GM12891 (cell line): Measurements from ENCODE around the gene IDH3B.

Experiments used
- DNase-seq: peaks from one replicate; pipeline ENCODE4 v3.0.0; 2011; ENCODE audit warnings: low spot score; ENCODE audit not compliant: insufficient read length
- FAIRE-seq: peaks from 2 replicates; lab custom pipeline; 2011; peaks lifted over from hg19 to GRCh38; lab: Jason Lieb, UNC
- PAX5 ChIP-seq: IDR thresholded peaks from 2 replicates; pipeline ENCODE4 v1.6.1; 2011; ENCODE audit warnings: low read length, moderate library complexity, mild to moderate bottlenecking; ENCODE audit not compliant: insufficient read depth, severe bottlenecking
- POLR2A ChIP-seq: IDR thresholded peaks from 2 replicates; pipeline ENCODE4 v1.6.1; 2011; ENCODE audit warnings: low read depth, low read length, control low read depth
- POLR2AphosphoS5 ChIP-seq: IDR thresholded peaks from 2 replicates; pipeline ENCODE4 v1.6.1; 2011; ENCODE audit warnings: low read depth, low read length, control low read depth
- POU2F2 ChIP-seq: IDR thresholded peaks from 2 replicates; pipeline ENCODE4 v1.6.1; 2011; ENCODE audit warnings: low read depth, mild to moderate bottlenecking, control low read depth, low read length, moderate library complexity
- SPI1 ChIP-seq: IDR thresholded peaks from 2 replicates; pipeline ENCODE4 v1.6.1; 2011; ENCODE audit warnings: low read depth, low read length, control low read depth
- TAF1 ChIP-seq: IDR thresholded peaks from 2 replicates; pipeline ENCODE4 v1.6.1; 2011; ENCODE audit warnings: low read depth, low read length, control low read depth

IDH3B gene

GRCh38 chr20:2652724-2653555 is 11.1 kb downstream of the IDH3B start:
- TF ChIP-seq POU2F2 (peak; percentile 4; the same call in 1 of the 2 replicates), SPI1 (no peak)
- DNase-seq, result peak; percentile 46
- peak; percentile 76 for FAIRE-seq

GRCh38 chr20:2651772-2652723 is 12.0 kb downstream of the IDH3B start, which contains the start of gene NOP56:
Gene NOP56 (plus strand): TSS chr20:2652632. CDS start chr20:2652661, 29 bp downstream.
- peak; percentile 84 for DNase-seq
- peak; percentile 94 for FAIRE-seq
- peak; percentile 63; the same call in 1 of the 2 replicates for TF ChIP-seq POU2F2
- no peak for TF ChIP-seq SPI1
- TF ChIP-seq TAF1, result peak; percentile 96
- no peak for TF ChIP-seq PAX5
- TF ChIP-seq POLR2AphosphoS5, result peak; percentile 96
- TF ChIP-seq POLR2A, result peak; percentile 96

- TF ChIP-seq POLR2AphosphoS5, result no peak
- TF ChIP-seq SPI1, result no peak
- TF ChIP-seq TAF1, result no peak
- TF ChIP-seq POLR2A, result no peak
- TF ChIP-seq POU2F2, result no peak
- TF ChIP-seq PAX5, result no peak
Observed at GRCh38 chr20:2643708-2644107, 20.3 kb downstream of the IDH3B start.

GRCh38 chr20:2640899-2641298 is 23.1 kb downstream of the IDH3B start:
- DNase-seq, result no peak
- TF ChIP-seq POU2F2, result no peak
- TF ChIP-seq SPI1, result peak; percentile 72
- no peak for FAIRE-seq

More at GRCh38 chr20:2643708-2644107, 20.3 kb downstream of the IDH3B start:
- DNase-seq (no peak), FAIRE-seq (no peak)

GRCh38 chr20:2640260-2640659 is 23.8 kb downstream of the IDH3B start:
- TF ChIP-seq PAX5 (no peak), TAF1 (no peak)
- no peak for FAIRE-seq
- no peak for DNase-seq

GRCh38 chr20:2637246-2637645 is 26.8 kb downstream of the IDH3B start:
- TF ChIP-seq POLR2A, result no peak
- TF ChIP-seq TAF1, result no peak
- no peak for TF ChIP-seq POU2F2
- TF ChIP-seq PAX5, result no peak
- no peak for TF ChIP-seq SPI1
- no peak for TF ChIP-seq POLR2AphosphoS5
- DNase-seq, result no peak
- no peak for FAIRE-seq

- TF ChIP-seq POLR2A, result no peak
- TF ChIP-seq TAF1, result no peak
- TF ChIP-seq SPI1, result no peak
- no peak for TF ChIP-seq POU2F2
- FAIRE-seq, result no peak
- DNase-seq, result no peak
Observed at GRCh38 chr20:2633381-2633780, 30.6 kb downstream of the IDH3B start.

- FAIRE-seq (no peak), DNase-seq (no peak)
- TF ChIP-seq POU2F2 (no peak), SPI1 (no peak), TAF1 (no peak), POLR2AphosphoS5 (no peak), POLR2A (no peak), PAX5 (no peak)
Observed at GRCh38 chr20:2631228-2631627, 32.8 kb downstream of the IDH3B start.

- no peak for FAIRE-seq
- TF ChIP-seq POLR2AphosphoS5 (no peak), POU2F2 (no peak), TAF1 (no peak), POLR2A (no peak), SPI1 (no peak), PAX5 (no peak)
- no peak for DNase-seq
Observed at GRCh38 chr20:2626853-2627541, 37.0 kb downstream of the IDH3B start.

GRCh38 chr20:2625062-2625461 is 39.0 kb downstream of the IDH3B start:
- TF ChIP-seq POLR2AphosphoS5 (no peak), TAF1 (no peak), SPI1 (no peak), POLR2A (no peak), PAX5 (no peak), POU2F2 (no peak)
- no peak for DNase-seq
- FAIRE-seq, result no peak
